GM18868 (cell line): ENCODE measurements around the gene IFRD2.

Experiments used
- ATAC-seq: cut with Tn5 transposase; IDR thresholded peaks from one replicate; pipeline ENCODE4 v1.9.1; 2021; ENCODE audit warnings: mild to moderate bottlenecking, moderate library complexity; ENCODE audit not compliant: unreplicated experiment

The IFRD2 gene, protein sequence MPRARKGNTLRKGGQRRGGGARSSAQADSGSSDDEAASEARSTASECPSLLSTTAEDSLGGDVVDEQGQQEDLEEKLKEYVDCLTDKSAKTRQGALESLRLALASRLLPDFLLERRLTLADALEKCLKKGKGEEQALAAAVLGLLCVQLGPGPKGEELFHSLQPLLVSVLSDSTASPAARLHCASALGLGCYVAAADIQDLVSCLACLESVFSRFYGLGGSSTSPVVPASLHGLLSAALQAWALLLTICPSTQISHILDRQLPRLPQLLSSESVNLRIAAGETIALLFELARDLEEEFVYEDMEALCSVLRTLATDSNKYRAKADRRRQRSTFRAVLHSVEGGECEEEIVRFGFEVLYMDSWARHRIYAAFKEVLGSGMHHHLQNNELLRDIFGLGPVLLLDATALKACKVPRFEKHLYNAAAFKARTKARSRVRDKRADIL

DNA sequence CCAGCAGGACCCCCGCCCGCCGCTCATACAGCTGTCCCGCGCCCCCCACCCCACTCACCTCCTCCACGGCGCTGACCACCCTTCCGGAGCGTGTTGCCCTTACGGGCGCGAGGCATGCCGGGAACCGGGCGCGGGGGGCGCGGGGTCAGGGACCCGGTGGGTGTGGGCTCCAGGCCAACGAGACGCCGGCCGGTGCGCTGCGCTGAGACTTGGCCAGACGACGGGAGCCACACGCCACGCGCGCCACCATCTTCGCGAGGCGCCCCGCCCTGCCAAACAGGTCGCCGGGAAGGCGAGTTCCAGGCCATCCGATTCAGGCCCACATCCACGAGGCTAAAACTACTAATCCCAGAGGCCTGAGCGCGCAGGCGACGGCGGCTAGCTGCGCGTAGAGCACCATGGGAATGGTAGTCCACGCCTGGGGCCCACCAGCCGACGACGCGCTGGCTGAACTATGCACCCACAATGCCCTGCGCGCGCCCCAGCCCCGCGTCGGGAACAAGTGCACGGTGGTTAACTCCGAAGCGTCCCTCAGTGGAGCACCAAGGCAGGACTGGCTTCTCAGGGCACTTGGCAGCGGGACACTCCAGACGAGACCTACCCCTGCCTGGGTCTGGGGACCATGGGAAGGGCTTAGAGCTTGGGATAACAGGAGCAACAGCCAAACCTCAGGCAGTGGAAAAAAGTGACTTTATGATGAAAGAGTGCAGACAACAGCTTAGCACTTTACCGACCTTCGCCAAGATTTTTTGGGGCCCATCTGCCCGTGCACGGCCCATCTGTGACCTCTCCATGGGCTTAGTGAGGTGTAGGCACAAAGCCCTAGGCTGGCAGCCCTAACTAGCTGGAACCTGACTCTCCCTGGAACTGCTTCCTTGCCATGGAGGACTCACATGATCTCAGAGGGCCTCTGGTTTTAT, at the start of gene IFRD2:
Gene IFRD2, minus strand, starts transcription at position 271 of the 920 bp plus-strand sequence. Its CDS starts 155 bp downstream, at position 116.
- peak; percentile 94 for ATAC-seq

DNA sequence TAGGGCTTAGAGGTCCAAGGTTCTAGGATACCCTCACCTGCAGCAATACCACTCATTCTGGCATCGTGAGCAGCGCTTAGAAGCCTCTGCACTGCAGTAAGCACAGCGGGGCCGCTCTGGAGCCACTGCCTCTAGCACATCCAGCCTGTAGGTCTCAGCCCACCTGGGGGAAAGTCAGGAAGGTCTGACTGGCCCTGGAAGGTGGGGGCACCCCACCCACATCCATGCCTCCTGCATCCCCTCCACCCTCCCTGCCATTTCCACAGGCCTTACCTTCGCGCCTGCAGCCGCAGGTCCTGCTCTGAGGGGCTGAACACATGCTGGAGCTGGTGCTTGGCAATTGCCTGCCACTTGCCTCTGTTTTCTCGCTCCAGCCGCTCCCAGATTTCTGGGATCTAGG, 49.3 kb upstream of the IFRD2 start:
- no peak for ATAC-seq

DNA sequence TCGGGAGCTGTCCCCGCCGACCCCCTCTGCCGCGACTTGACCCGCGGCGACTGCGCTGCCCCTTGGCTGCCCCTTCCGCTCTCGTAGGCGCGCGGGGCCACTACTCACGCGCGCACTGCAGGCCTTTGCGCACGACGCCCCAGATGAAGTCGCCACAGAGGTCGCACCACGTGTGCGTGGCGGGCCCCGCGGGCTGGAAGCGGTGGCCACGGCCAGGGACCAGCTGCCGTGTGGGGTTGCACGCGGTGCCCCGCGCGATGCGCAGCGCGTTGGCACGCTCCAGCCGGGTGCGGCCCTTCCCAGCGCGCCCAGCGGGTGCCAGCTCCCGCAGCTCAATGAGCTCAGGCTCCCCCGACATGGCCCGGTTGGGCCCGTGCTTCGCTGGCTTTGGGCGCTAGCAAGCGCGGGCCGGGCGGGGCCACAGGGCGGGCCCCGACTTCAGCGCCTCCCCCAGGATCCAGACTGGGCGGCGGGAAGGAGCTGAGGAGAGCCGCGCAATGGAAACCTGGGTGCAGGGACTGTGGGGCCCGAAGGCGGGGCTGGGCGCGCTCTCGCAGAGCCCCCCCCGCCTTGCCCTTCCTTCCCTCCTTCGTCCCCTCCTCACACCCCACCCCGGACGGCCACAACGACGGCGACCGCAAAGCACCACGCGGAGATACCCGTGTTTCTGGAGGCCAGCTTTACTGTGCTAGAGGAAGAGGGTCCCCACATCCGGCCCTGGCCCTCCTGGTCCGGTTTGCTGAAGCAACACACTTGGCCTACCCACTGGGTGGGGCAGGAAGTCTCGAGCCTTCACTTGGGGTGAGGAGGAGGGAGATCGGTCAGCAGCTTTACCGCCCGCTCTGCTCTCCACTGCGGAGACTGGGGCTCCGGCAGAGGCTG, 48.5 kb upstream of the IFRD2 start, which contains the start of gene RASSF1:
Gene RASSF1, minus strand, starts transcription at position 389 of the 882 bp plus-strand sequence. Its CDS starts 31 bp downstream, at position 358.
- peak; percentile 23 for ATAC-seq

DNA sequence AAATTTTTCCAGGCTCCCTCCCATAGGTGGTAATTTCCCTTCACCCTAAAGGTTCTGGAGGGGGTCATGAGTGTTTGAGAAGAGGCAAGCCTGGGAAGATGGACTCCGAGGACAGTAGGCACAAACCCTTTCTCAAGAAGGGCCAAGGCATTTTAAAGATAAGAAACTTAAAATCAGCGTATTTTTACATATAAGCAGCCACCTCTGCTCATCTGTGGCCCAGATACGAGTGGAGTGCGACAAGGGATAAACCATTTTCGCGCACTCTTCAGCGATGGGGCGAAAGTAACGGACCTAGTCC, 47.9 kb upstream of the IFRD2 start:
- ATAC-seq = no peak

DNA sequence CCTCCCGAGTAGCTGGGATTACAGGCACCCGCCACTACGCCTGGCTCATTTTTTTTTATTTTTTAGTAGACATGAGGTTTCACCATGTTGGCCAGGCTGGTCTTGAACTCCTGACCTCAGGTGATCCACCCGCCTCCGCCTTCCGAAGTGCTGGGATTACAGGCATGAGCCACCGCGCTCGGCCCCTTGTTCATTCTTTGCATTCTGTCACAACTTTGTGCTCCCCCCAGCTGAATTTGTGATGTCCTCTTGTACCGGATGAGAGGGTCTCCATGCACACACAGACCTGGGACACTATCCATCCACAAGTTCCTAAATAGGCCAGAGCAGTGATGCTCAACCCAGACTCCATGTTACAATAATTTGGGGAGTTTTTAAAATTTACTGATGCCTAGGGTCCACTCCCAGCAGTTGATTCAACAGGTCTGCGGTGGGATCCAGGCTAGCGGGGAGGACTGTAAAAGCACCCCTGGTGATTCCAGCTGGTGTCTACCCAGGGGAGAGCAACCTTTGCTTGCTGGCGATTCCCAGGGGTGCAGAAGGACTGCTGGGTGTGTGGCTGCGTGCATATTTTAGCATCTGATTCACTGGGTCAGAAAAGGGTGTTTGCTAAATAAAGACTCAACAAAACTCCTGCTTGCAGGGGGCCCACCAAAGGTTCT, 47.4 kb upstream of the IFRD2 start:
- ATAC-seq = no peak

DNA sequence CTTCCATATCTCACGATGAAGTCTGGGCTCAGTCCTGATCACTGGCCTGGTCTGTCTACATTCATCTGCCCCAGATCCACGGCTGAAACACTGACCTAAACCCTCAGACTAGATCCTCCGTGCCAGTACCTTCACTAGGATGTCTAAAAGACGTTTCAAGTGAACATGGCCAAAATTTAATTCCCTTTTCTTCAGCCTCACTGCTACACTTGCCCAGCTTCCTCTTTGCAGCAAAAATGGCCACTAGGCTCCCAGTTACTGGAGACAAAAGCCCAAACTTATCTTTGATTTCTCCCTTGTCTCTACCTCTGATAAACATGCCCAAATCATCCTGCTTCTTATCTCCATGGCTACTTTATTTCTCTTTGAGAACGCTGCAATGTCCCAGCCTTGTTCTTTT, 46.7 kb upstream of the IFRD2 start:
- no peak for ATAC-seq

DNA sequence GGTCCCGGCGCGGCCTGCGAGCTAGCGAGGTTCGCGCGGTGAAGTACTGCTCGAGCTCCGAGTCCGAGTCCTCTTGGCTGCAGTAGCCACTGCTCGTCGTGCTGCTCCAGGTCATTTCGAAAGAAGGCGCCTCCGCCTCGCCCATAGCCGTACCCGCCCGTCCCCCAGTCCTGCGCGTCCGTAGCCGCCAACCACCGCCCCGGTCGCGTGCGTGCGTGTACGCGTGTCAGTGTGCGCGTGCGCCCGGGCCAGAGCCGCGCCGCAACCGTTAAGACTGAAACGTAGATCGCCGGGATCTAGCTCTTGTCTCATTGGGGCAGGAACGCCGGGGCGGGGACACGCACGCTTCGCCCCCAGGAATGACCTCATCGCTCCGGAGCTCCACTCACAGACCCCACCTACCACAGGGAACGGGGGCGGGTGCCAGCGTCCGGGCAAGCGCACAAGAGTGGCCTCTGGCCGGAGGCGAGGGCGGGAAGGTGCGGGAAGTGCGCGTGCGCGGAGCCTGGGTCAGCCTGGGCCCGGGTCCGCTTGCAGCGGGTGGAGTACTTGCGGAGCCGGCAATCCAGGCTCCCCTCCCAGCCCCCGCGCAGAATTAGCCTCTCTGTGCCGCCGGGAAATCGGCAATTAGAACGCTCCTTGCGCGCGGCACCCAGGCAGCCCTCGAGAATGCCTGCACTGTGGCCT, 45.1 kb upstream of the IFRD2 start:
- ATAC-seq = peak; percentile 76

DNA sequence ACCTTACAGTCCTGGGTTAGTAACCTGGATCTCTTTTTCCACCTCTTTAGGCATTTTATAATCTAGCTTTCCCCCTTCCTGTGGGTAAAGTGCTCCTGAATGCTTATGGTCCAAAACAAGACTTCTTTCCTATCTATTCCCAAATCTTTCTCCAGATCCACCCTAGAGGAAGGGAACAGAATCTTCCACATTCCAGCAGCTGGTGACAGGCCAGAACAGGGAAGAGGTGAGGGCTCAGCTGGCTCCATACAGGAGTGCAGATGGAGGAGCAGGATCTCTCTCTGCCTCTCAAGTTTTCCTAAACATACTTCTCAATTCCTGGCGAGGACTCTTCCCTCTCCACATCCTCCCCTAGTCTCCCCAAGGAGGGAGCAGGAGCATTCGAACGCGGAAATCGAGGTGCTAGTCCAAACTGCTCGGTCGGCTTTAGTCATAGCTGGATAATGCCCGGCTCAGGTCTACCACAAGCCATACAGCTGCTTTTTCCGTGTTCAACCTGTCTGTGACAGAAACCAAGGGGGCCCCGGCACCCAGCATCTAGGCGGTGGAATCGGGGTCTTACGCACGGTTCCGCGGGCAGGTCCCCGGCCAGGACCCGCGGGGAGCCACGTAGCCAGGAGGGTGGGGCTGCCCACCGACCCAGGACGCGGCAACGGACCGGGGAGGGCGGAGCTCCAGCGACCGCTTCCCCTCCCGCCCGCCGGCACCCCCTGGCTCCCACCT, 44.4 kb upstream of the IFRD2 start:
- ATAC-seq = peak; percentile 30

DNA sequence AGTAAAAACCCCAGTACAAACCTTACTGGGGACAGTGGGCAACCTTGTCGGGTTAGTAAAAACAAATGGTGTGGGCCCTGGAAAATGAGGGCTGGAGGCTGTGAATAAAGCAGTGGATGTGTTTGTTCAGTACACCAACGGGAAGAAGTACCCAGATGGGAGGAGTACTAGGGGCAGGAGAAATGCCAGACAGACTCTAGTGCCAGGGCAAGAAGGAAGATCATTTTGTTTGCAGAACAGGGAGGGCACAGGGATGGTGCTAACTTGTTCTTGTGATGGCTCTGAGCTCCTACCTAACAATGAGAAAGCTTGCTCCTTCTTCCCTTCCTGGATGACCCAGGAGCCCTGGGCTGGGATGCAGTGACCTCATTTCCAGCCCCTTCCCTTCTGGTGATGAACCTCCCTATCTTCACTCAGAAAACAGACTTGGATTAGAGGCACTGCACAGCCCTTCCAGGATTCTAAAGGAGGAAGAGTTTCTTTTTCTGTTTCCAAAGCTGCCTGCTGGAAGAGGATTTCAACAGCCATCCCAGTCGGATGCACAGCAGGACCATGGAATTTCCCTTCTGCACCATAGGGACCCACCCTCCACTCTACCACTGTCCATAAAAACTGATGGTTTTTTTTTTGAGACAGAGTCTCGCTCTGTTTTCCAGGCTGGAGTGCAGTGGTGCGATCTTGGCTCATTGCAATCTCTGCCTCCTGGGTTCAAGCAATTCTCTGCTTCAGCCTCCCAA, 42.3 kb upstream of the IFRD2 start:
- no peak for ATAC-seq

DNA sequence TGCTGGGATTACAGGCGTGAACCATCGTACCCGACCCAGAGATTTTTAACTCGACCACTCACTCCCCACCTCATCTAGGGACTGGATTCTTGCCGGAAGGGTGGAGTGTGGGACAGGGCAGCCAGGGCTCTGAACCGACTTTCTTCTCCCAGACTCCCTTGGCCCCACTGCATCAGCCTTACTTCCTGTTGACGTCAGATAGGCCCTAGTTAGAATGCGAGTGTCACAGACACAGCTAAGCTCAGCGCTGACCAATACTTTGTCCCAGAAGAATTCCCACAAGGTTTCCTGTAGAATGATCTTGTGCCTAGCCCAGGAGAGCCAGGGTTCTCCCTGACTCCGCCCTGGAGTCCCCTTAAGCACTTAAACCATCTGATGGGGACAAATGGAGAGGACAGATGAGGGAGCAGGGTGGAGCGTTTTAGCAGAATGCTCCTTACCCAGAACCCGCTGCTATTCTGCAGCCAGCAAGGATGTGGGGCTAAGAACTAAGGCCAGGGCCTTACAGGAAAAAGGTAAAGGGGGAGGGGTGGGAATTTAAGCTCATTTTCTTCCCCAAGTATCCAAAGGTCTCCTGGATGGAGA, 41.6 kb upstream of the IFRD2 start:
- no peak for ATAC-seq

DNA sequence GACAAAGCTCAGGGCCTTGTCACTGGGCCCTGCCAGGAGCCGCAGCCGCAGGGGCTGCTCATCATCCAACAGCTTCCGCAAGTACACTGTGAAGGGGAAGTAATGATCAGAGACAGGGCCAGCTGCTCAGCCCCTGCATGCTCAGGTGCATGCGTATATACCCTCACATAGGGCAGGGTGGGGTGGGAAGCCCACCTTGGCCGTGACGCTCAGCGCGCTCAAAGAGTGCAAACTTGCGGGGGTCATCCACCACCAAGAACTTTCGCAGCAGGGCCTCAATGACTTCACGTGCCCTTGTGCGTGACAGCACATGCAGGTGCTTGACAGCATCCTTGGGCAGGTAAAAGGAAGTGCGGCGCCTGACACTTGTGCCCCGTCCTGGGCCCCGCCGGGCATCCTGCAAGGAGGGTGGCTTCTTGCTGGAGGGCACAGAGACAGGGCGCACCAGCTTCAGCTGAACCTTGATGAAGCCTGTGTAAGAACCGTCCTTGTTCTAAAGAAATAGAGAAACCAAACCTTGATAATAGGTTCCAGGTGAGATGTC, 39.2 kb upstream of the IFRD2 start:
- no peak for ATAC-seq

DNA sequence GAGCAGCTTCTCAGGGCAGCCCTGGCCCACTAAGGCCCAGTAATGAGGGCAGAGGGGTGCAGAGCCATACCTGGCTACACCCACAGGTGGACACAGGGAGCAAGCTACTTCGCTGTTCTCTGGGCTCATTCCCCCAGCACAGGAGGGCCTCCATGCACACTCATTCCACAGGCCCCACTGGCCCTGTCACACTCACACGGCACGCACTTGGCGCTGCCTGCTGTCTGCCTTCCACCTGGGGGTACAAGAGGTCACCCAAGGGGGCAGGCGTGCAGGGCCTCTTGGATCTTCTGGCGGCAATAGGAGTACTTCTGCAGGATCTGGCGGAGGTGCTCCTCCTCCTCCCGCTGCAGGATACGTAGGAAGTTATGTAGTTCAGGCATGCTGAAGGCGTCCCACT, 38.1 kb upstream of the IFRD2 start:
- no peak for ATAC-seq

DNA sequence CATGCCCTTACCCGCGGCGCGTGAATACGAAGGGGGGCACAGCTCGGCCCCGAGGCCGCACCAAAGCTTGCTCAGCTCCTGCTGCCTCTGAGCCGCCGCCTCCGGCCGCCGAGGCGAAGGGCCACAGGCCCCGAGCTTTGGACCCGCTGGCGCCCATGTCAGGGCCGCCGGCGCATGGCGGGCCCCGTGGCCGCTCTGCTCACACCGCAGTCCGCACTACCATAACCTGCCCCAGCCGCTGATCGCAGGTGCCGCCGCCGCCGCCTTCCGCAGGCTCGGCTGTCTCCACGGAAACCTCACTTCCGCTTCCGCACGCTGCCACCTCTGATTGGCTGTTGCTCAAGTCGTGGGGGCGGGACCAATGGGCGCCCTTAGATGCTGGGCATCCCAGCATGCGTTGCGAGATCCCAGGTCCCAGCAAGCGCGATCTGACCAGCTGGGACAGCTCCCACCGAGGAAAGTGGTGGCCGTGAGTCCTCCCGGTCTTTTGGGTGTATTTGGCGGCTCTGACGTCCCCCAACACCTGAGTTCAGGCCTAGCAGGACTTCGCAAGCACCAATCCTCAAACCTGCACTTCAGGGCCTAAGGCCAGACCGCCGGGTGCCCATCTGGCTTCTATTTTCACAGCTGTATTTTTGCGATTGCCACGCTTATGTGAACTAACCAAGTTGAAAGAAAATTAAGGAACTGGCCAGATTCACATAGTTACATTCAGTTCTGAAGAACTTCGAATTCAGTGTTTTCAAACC, 35.9 kb upstream of the IFRD2 start, which contains the start of gene TUSC2:
Gene TUSC2, minus strand, starts transcription at position 281 of the 749 bp plus-strand sequence. Its CDS starts 124 bp downstream, at position 157.
- peak; percentile 95 for ATAC-seq

DNA sequence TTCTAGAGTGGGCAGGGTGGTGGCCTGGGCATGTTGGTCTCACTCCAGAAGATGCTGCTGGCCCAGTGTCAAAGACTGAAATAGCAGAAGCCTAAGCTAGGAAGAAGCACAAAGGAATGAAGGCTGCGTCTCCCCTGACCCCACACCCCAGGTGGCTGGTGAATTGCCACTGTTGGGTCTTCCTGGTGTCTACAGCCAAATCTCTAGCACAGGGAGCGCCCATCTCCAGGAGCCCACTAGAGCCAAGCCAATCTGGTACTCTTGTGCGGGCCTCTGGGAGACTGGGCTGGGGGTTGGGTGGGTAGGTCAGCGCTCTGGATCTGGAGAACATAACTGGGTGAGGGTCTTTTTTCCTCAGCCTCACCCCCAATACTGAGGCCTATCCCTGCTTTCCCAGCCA, 34.9 kb upstream of the IFRD2 start:
- no peak for ATAC-seq

DNA sequence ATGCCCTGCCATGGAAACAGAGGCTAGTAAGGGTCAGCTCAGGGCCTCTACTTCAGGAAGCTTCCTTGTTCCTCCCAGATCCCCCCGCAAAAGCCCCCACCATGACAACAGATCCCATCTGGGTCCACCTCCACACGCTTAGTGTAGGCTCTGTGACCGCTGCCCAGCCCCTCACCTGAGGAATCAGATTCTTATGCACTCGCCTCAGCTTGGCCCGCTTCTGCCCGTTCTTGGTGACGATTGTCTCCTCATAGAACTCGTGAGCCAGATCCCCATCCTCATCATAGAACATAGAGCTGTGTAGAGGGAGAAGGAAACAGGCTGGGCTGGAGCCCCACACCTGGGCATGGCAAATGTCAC, 33.9 kb upstream of the IFRD2 start:
- no peak for ATAC-seq

DNA sequence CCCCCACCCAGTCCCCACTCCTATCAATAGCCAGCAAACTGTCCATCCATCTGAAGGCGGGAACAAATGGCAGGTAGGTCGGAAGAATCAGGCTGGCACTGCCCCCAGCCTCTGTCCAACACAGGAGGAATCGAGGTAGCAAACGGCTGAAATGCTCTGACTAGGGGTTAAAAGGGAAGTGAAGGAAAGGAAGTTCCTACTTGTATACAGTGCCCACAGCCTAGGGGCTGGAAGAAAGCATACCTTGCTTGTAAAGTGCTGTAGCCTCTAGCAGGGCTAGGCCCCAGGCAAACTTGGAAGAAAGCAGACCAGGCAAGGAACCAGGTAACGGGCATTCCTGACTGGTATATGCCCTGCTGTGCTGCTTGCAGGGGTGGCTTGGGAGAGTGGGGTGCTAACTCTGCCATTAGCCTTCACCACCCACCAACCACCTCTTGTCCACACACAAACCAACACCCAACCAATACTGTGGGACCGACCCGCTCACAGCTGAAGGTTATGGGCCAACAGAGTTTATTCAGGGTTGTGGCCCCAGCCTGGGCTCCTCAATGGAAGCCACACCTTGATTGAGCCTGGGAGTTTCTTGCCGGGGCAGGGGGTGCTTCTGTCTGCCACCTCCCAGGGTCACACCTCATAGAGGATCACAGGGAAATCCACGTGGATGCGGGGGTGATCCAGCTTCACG, 33.4 kb upstream of the IFRD2 start:
- no peak for ATAC-seq

DNA sequence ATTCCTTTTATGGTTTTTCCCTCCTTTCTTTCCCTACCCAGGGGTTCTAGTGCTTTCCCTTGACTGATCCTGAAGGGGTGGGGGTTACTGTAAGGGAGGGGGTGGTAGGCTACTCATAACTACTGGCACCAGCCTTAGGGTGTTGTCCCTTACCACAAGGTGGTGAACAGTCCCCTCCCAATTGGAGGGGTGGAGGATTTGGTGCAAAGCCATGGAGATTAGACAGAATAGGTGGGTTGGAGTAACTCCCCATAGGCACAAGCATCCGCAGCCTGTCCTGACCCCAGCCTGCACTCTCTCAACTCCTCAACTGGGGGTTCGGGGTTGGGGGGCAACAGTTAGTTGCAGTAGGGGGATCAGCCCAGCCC, 32.9 kb upstream of the IFRD2 start:
- ATAC-seq = no peak
